ENCODE data around the gene CFAP61.

GRCh38 chr20:20365480-20366161 lies 313.3 kb downstream of the CFAP61 start:
- TF ChIP-seq GATA3 (IDR thresholded peaks at IDR 0.05; ENCODE audit: low read depth, low read length) (no peak), GATA2 (IDR thresholded peaks at IDR 0.05; ENCODE audit: low read depth, low read length) (no peak)

All from SH-SY5Y (cell line).